ENCODE measurements around the gene B4GALNT3.

The B4GALNT3 gene

GRCh38 chr12:544941-545635 is 85.3 kb downstream of the B4GALNT3 start:
- no peak for TF ChIP-seq CTCF (IDR thresholded peaks at IDR 0.05; ENCODE audit: borderline replicate concordance, control extremely low read depth, extremely low read depth, insufficient read depth, missing control alignments)
- DNase-seq (ENCODE audit: low spot score): no peak
- in situ Hi-C loops (cut with MboI; ENCODE audit: low sequenced_read_pairs, unreplicated experiment): no loop called here

GRCh38 chr12:545835-546234 is 86.1 kb downstream of the B4GALNT3 start:
- no peak for TF ChIP-seq CTCF (IDR thresholded peaks at IDR 0.05; ENCODE audit: borderline replicate concordance, control extremely low read depth, extremely low read depth, insufficient read depth, missing control alignments)
- no peak for DNase-seq (ENCODE audit: low spot score)
- in situ Hi-C loops (cut with MboI; ENCODE audit: low sequenced_read_pairs, unreplicated experiment): no loop called here

GRCh38 chr12:546265-546919 is 86.7 kb downstream of the B4GALNT3 start:
- DNase-seq (ENCODE audit: low spot score): no peak

GRCh38 chr12:546920-547845 is 87.4 kb downstream of the B4GALNT3 start:
- TF ChIP-seq CTCF (IDR thresholded peaks at IDR 0.05; ENCODE audit: borderline replicate concordance, control extremely low read depth, extremely low read depth, insufficient read depth, missing control alignments): peak; percentile 99
- in situ Hi-C loops (cut with MboI; ENCODE audit: low sequenced_read_pairs, unreplicated experiment): no loop called here

More at GRCh38 chr12:546265-546919, 86.7 kb downstream of the B4GALNT3 start:
- TF ChIP-seq CTCF (IDR thresholded peaks at IDR 0.05; ENCODE audit: borderline replicate concordance, control extremely low read depth, extremely low read depth, insufficient read depth, missing control alignments): no peak
- in situ Hi-C loops (cut with MboI; ENCODE audit: low sequenced_read_pairs, unreplicated experiment): no loop called here

GRCh38 chr12:547883-548470 is 88.2 kb downstream of the B4GALNT3 start:
- in situ Hi-C loops (cut with MboI; ENCODE audit: low sequenced_read_pairs, unreplicated experiment): no loop called here
- no peak for DNase-seq (ENCODE audit: low spot score)
- TF ChIP-seq CTCF (IDR thresholded peaks at IDR 0.05; ENCODE audit: borderline replicate concordance, control extremely low read depth, extremely low read depth, insufficient read depth, missing control alignments): no peak

More at GRCh38 chr12:546920-547845, 87.4 kb downstream of the B4GALNT3 start:
- peak; percentile 93 for DNase-seq (ENCODE audit: low spot score)
